Thyroid gland (tissue), 4 donors: Measurements from ENCODE around the gene EDNRB.

Experiments used
- CTCF ChIP-seq, 6 experiments: fragments of 200-600 bp in 3 of 6; fragments of 450-650 bp in 3 of 6; sonication (generic) in 3 of 6; IDR thresholded peaks; one replicate each; pipeline ENCODE4 v1.5.1; 2016 to 2019; ENCODE audit warnings: antibody characterized with exemption in 6 of 6, mild to moderate bottlenecking in 2 of 6, inconsistent platforms in 1 of 6, moderate library complexity in 1 of 6
- POLR2A ChIP-seq, 2 donors: fragments of 450-650 bp; IDR thresholded peaks; one replicate each; pipeline ENCODE4 v1.6.1; 2017; ENCODE audit warnings: antibody characterized with exemption in 2 of 2, mild to moderate bottlenecking in 2 of 2, moderate library complexity in 1 of 2

GRCh38 chr13:77896536-77896935 is 22.1 kb downstream of the EDNRB start:
- TF ChIP-seq POLR2A (IDR thresholded peaks at IDR 0.05) (peak in 1 of 2 donors; percentile 37), CTCF (IDR thresholded peaks at IDR 0.05) (no peak)
